K562 (cell line): ENCODE measurements around the gene ERCC1. TPM values are rescaled to one million over a fixed set of nuclear protein-coding genes. Genes with fewer than 3 reads are reported as not detected.

Experiments
- ARID1B ChIP-seq: fragments of 450-650 bp; IDR thresholded peaks from 2 replicates; pipeline ENCODE4 v1.6.1; 2016; ENCODE audit warnings: antibody characterized with exemption, mild to moderate bottlenecking, inconsistent platforms
- ASH1L ChIP-seq: fragments of 450-650 bp; IDR thresholded peaks from 2 replicates; pipeline ENCODE4 v1.6.1; 2018; ENCODE audit warnings: borderline replicate concordance, mild to moderate bottlenecking, low read depth; ENCODE audit not compliant: partially characterized antibody
- COPS2 ChIP-seq: fragments of 450-650 bp; conservative IDR thresholded peaks from 2 replicates; pipeline ENCODE4 v1.6.1; 2016; ENCODE audit warnings: mild to moderate bottlenecking, moderate library complexity
- CXXC5 ChIP-seq: fragments of 250-450 bp; sonication (Bioruptor Pico); IDR thresholded peaks from 2 replicates; pipeline ENCODE4 v1.8.0; 2022; ENCODE audit warnings: inconsistent platforms, mild to moderate bottlenecking, moderate library complexity
- DPF2 ChIP-seq: fragments of 450-650 bp; IDR thresholded peaks from 2 replicates; pipeline ENCODE4 v1.6.1; 2016
- FOSL1 ChIP-seq: fragments of 200-800 bp; sonication (Bioruptor generic); conservative IDR thresholded peaks from 2 replicates; pipeline ENCODE4 v1.6.1; 2016; ENCODE audit warnings: missing genetic modification characterization, missing compliant biosample characterization
- HNRNPL ChIP-seq: fragments of 200-400 bp; formaldehyde crosslinking; IDR thresholded peaks from 2 replicates; pipeline ENCODE4 v1.6.1; 2017; ENCODE audit warnings: low read depth, mild to moderate bottlenecking, low read length
- HNRNPUL1 ChIP-seq: fragments of 200-400 bp; formaldehyde crosslinking; IDR thresholded peaks from 2 replicates; pipeline ENCODE4 v1.6.1; 2017; ENCODE audit warnings: low read length
- KHSRP ChIP-seq: fragments of 450-650 bp; IDR thresholded peaks from 2 replicates; pipeline ENCODE4 v1.6.1; 2017
- MITF ChIP-seq: IDR thresholded peaks from 2 replicates; pipeline ENCODE4 v1.6.1; 2014; ENCODE audit warnings: antibody characterized with exemption
- MTA3 ChIP-seq: fragments of 450-650 bp; formaldehyde crosslinking; IDR thresholded peaks from 2 replicates; pipeline ENCODE4 v1.6.1; 2017; ENCODE audit warnings: mild to moderate bottlenecking, borderline replicate concordance
- NR2C1 ChIP-seq, 2 experiments: fragments of 450-650 bp; IDR thresholded peaks; 2 replicates each; pipeline ENCODE4 v1.6.1; 2017; ENCODE audit warnings: mild to moderate bottlenecking in 2 of 2, antibody characterized with exemption in 1 of 2, inconsistent platforms in 1 of 2, missing compliant biosample characterization in 1 of 2, missing genetic modification characterization in 1 of 2
- PKNOX1 ChIP-seq: fragments of 450-650 bp; IDR thresholded peaks from 2 replicates; pipeline ENCODE4 v1.6.1; 2016
- POLR2AphosphoS2 ChIP-seq: IDR thresholded peaks from 2 replicates; pipeline ENCODE4 v1.6.1; 2012; ENCODE audit warnings: low read length, improper control_type of control experiment
- RBM14 ChIP-seq: fragments of 200-400 bp; formaldehyde crosslinking; IDR thresholded peaks from 2 replicates; pipeline ENCODE4 v1.6.1; 2018; ENCODE audit warnings: low read depth, mild to moderate bottlenecking, low read length, moderate library complexity, borderline replicate concordance; ENCODE audit not compliant: insufficient read depth
- SIN3A ChIP-seq, 2 experiments: fragments of 150-350 bp in 1 of 2; IDR thresholded peaks; 2 replicates each; pipeline ENCODE4 v1.6.1; 2011 to 2016; ENCODE audit warnings: borderline replicate concordance in 2 of 2, low read depth in 2 of 2, low read length in 2 of 2, mild to moderate bottlenecking in 2 of 2, moderate library complexity in 2 of 2; ENCODE audit not compliant: control insufficient read depth in 1 of 2
- SMAD2 ChIP-seq: fragments of 150-350 bp; IDR thresholded peaks from 2 replicates; pipeline ENCODE4 v1.6.1; 2014; ENCODE audit warnings: low read depth, mild to moderate bottlenecking, low read length
- SMARCA5 ChIP-seq: fragments of 450-650 bp; IDR thresholded peaks from 2 replicates; pipeline ENCODE4 v1.6.1; 2016
- TAF15 ChIP-seq: fragments of 200-400 bp; formaldehyde crosslinking; IDR thresholded peaks from 2 replicates; pipeline ENCODE4 v1.6.1; 2017; ENCODE audit warnings: mild to moderate bottlenecking, low read depth, low read length, moderate library complexity
- ZNF408 ChIP-seq: fragments of 250-450 bp; sonication (Bioruptor Pico); IDR thresholded peaks from 2 replicates; pipeline ENCODE4 v1.4.0; 2020; ENCODE audit warnings: low read depth, mild to moderate bottlenecking, moderate library complexity
- ZNF592 ChIP-seq: fragments of 450-650 bp; IDR thresholded peaks from 2 replicates; pipeline ENCODE4 v1.6.1; 2017; ENCODE audit warnings: antibody characterized with exemption, mild to moderate bottlenecking
- polyA plus RNA-seq, 8 experiments: library from polyadenylated mRNA; depleted of rRNA in 4 of 8; stranded (reverse) in 5 of 8; unstranded in 3 of 8; fragments of >200 nt; fragmentation: Nextera tagmentation in 2 of 8; fragmentation: Illumina TruSeq in 1 of 8; extraction: Ambion mirVana in 2 of 8; extraction: Trizol in 1 of 8; gene quantifications; 2 replicates each; pipeline versions ENCODE4 v1.2.1 to v1.2.3, GENCODE V29; 2011 to 2014; ENCODE audit warnings: inconsistent platforms in 1 of 8, missing spikeins in 1 of 8
- total RNA-seq, 7 experiments: library from RNA; depleted of rRNA in 6 of 7; stranded (reverse); fragments of >200 nt in 6 of 7; fragmentation: Illumina TruSeq in 2 of 7; extraction: Trizol in 2 of 7; gene quantifications; 2 replicates each; pipeline versions ENCODE4 v1.2.1 to v1.2.3, GENCODE V29; 2011 to 2021; ENCODE audit warnings: low replicate concordance in 1 of 7

The ERCC1 gene
- total and polyA plus RNA-seq, 9 of the 15 experiments (the other 6 are each of a cell fraction or from before 2014, with no cell fraction given): 9.3 to 92.6 (median 60.0) TPM

GRCh38 chr19:45440873-45441654 lies 17.3 kb upstream of the ERCC1 start (continued):
- peak; percentile 68; the same call in 1 of the 2 replicates for TF ChIP-seq ZNF592
- TF ChIP-seq SMARCA5: no peak
- no peak for TF ChIP-seq FOSL1 (tag)
- no peak for TF ChIP-seq POLR2AphosphoS2
- no peak for TF ChIP-seq HNRNPL
- no peak for TF ChIP-seq KHSRP
- no peak for TF ChIP-seq ASH1L
- no peak for TF ChIP-seq HNRNPUL1
- 0 out of 2 replicates have a peak, but pooled peaks have one; percentile 37 for TF ChIP-seq ARID1B
- TF ChIP-seq MTA3: no peak
- no peak for TF ChIP-seq SMAD2
- TF ChIP-seq ZNF408 (CRISPR knock-in tag): no peak
- peak; percentile 21; the same call in 1 of the 2 replicates for TF ChIP-seq NR2C1 (IDR thresholded peaks at IDR 0.05)
- TF ChIP-seq NR2C1 (tag; IDR thresholded peaks at IDR 0.05): no peak
- TF ChIP-seq CXXC5: no peak
- no peak for TF ChIP-seq TAF15
- TF ChIP-seq RBM14: no peak
- TF ChIP-seq COPS2: no peak
- peak; percentile 85 for TF ChIP-seq PKNOX1
- no peak for TF ChIP-seq MITF
- no peak for TF ChIP-seq SIN3A (IDR thresholded peaks at IDR 0.05; ENCODE audit: borderline replicate concordance in 2 of 2, control insufficient read depth in 1 of 2, low read depth in 2 of 2, low read length in 2 of 2)
- peak; percentile 58; the same call in 1 of the 2 replicates for TF ChIP-seq DPF2
